Ishikawa (cell line): ENCODE results near the gene DCLRE1C.

Experiments
- CREB1 ChIP-seq: IDR thresholded peaks from 2 replicates; pipeline ENCODE4 v1.6.1; 2012; ENCODE audit warnings: low read depth
- EP300 ChIP-seq: IDR thresholded peaks from 2 replicates; pipeline ENCODE4 v1.6.1; 2012; ENCODE audit warnings: borderline replicate concordance
- RAD21 ChIP-seq: IDR thresholded peaks from 2 replicates; pipeline ENCODE4 v1.6.1; 2012; ENCODE audit warnings: low read depth
- TAF1 ChIP-seq: IDR thresholded peaks from 2 replicates; pipeline ENCODE4 v1.6.1; 2012; ENCODE audit warnings: low read depth, mild to moderate bottlenecking
- TEAD4 ChIP-seq: IDR thresholded peaks from 2 replicates; pipeline ENCODE4 v1.6.1; 2012
- YY1 ChIP-seq: IDR thresholded peaks from 2 replicates; pipeline ENCODE4 v1.6.1; 2012; ENCODE audit warnings: low read depth
- TF ChIP-seq, protein P1 (sequence below): IDR thresholded peaks from 2 replicates; pipeline ENCODE4 v1.6.1; 2012; ENCODE audit warnings: low read depth, mild to moderate bottlenecking
- TF ChIP-seq, protein P2 (sequence below): IDR thresholded peaks from 2 replicates; pipeline ENCODE4 v1.6.1; 2012

DNA sequence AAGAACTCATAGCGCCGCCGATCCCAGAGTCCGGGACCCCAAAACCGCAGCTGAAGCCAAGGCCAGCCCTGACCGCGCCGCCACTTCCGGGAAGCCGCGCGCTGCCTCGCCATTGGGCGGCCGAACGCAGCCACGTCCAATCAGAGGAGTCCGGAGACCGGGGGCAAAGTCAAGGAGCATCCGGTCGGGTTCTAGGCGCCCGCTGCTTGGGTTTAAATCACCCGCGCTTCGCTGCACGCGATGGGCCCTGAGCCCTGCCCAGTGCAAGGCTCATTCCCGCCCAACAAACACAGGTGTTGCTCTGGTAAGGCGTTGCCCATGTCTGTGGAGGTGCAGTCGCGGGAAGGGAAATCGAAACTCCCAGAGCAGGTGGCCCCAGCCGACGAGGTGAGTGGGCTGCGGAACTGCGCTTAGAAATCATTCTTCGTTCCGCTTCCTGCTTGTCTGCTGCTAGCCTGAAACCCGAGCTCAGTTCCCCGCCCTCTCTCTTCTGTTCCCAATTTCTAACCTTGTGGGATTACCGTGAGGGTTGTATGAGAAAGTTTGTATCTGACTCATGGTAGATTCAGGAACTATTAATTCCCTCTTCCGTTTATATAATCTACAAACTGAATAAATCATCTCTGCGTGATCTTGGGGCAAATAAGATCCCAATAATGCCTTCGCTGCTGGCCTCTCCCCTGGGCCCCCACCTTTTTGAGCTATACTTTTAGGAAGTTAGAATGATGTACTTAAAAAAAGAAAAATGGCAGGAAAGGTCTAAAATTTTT is at the start of gene DCLRE1C:
- TF ChIP-seq, protein P1, sequence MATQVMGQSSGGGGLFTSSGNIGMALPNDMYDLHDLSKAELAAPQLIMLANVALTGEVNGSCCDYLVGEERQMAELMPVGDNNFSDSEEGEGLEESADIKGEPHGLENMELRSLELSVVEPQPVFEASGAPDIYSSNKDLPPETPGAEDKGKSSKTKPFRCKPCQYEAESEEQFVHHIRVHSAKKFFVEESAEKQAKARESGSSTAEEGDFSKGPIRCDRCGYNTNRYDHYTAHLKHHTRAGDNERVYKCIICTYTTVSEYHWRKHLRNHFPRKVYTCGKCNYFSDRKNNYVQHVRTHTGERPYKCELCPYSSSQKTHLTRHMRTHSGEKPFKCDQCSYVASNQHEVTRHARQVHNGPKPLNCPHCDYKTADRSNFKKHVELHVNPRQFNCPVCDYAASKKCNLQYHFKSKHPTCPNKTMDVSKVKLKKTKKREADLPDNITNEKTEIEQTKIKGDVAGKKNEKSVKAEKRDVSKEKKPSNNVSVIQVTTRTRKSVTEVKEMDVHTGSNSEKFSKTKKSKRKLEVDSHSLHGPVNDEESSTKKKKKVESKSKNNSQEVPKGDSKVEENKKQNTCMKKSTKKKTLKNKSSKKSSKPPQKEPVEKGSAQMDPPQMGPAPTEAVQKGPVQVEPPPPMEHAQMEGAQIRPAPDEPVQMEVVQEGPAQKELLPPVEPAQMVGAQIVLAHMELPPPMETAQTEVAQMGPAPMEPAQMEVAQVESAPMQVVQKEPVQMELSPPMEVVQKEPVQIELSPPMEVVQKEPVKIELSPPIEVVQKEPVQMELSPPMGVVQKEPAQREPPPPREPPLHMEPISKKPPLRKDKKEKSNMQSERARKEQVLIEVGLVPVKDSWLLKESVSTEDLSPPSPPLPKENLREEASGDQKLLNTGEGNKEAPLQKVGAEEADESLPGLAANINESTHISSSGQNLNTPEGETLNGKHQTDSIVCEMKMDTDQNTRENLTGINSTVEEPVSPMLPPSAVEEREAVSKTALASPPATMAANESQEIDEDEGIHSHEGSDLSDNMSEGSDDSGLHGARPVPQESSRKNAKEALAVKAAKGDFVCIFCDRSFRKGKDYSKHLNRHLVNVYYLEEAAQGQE: no peak
- TF ChIP-seq, protein P2, sequence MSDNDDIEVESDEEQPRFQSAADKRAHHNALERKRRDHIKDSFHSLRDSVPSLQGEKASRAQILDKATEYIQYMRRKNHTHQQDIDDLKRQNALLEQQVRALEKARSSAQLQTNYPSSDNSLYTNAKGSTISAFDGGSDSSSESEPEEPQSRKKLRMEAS: peak; percentile 98
- TF ChIP-seq EP300 (0 out of 2 replicates have a peak, but pooled peaks have one; percentile 26), TEAD4 (no peak), RAD21 (no peak; the same call in 1 of the 2 replicates), CREB1 (no peak), YY1 (0 out of 2 replicates have a peak, but pooled peaks have one; percentile 23), TAF1 (0 out of 2 replicates have a peak, but pooled peaks have one; percentile 40)
